Mucosa of descending colon (tissue), 3 donors: ENCODE data around the gene ARSD. TPM values are rescaled to one million over a fixed set of nuclear protein-coding genes. Genes with fewer than 3 reads are reported as not detected.

Source experiments
- ATAC-seq: fragments of 200-7000 bp; cut with Tn5 transposase; one replicate; pipeline ENCODE4 v1.9.1; 2020; ENCODE audit warnings: mild to moderate bottlenecking, moderate library complexity
- DNase-seq, 3 donors: peaks; one replicate each; pipeline ENCODE4 v3.0.0-alpha.2; 2020
- H3K36me3 ChIP-seq: fragments of 200-600 bp; one replicate; pipeline ENCODE4 v1.8.0; 2021; ENCODE audit warnings: low read depth, mild to moderate bottlenecking
- H3K4me1 ChIP-seq: fragments of 200-600 bp; one replicate; pipeline ENCODE4 v1.8.0; 2021; ENCODE audit warnings: low read depth, mild to moderate bottlenecking
- H3K4me3 ChIP-seq: fragments of 200-600 bp; one replicate; pipeline ENCODE4 v1.8.0; 2021; ENCODE audit warnings: mild to moderate bottlenecking
- H3K9me3 ChIP-seq: fragments of 200-600 bp; one replicate; pipeline ENCODE4 v1.8.0; 2021; ENCODE audit warnings: mild to moderate bottlenecking
- CTCF ChIP-seq: fragments of 200-600 bp; IDR thresholded peaks from one replicate; pipeline ENCODE4 v1.8.0; 2022; ENCODE audit warnings: antibody characterized with exemption, mild to moderate bottlenecking
- intact Hi-C, 2 donors: fragments of 100-400 bp; cut with DNase I in 1 of 2; cut with micrococcal nuclease in 1 of 2; formaldehyde crosslinking; loops; one replicate each; pipeline versions ENCODE4 v1.11.0 to v1.11.1; 2022; cut with DNase I, micrococcal nuclease
- total RNA-seq, 3 donors: library from RNA; stranded (reverse); fragmentation: NEBNext Ultra II Directional in 2 of 3; extraction: Animal tissue kit (Norgen Biotek cat#: 25700) in 2 of 3; gene quantifications; one replicate each; pipeline versions ENCODE4 v1.2.1 to v1.2.4, GENCODE V29; 2021 to 2023
- donor health status: DM: no; HTN: no; CAD: no; lungs with moderate emphysema.
- donor health status: DM: no; HTN: no; CAD: no.
- donor health status: DM: no; HTN: yes; CAD: no.

ARSD gene
- total RNA-seq, 3 donors from 2014 or later = 26.2 to 70.9 (median 67.2) TPM

- DNase-seq (no peak), ATAC-seq (no peak)
- Histone ChIP-seq H3K4me3 (no peak overlapping the region), H3K36me3 (no peaks in the 10 kb centered on the region), H3K4me1 (no peaks in the 10 kb centered on the region), H3K9me3 (no peaks in the 10 kb centered on the region)
- TF ChIP-seq CTCF = no peak
- intact Hi-C loops = no loop called here
Observed at GRCh38 chrX:2870650-2871049, 58.5 kb downstream of the ARSD start.

- DNase-seq (no peak), ATAC-seq (no peak)
- H3K36me3 ChIP-seq = no peaks in the 10 kb centered on the region
- no peak for TF ChIP-seq CTCF
- no peaks in the 10 kb centered on the region for H3K4me1 ChIP-seq
- intact Hi-C loops = no loop called here
- H3K4me3 ChIP-seq = no peak overlapping the region
- no peaks in the 10 kb centered on the region for H3K9me3 ChIP-seq
Observed at GRCh38 chrX:2867206-2867605, 61.9 kb downstream of the ARSD start.

- intact Hi-C loops = no loop called here
- Histone ChIP-seq H3K9me3 (no peaks in the 10 kb centered on the region), H3K4me1 (no peaks in the 10 kb centered on the region), H3K4me3 (no peak overlapping the region), H3K36me3 (no peaks in the 10 kb centered on the region)
- DNase-seq (no peak), ATAC-seq (no peak)
- TF ChIP-seq CTCF = no peak
Observed at GRCh38 chrX:2863646-2864045, 65.5 kb downstream of the ARSD start.

GRCh38 chrX:2862404-2862803, 66.7 kb downstream of the ARSD start:
- intact Hi-C loops = no loop called here
- Histone ChIP-seq H3K9me3 (no peaks in the 10 kb centered on the region), H3K36me3 (no peaks in the 10 kb centered on the region), H3K4me1 (no peaks in the 10 kb centered on the region), H3K4me3 (no peak overlapping the region)
- TF ChIP-seq CTCF = no peak
- ATAC-seq (no peak), DNase-seq (no peak)

- intact Hi-C loops = no loop called here
- Histone ChIP-seq H3K4me1 (no peaks in the 10 kb centered on the region), H3K4me3 (no peak overlapping the region), H3K36me3 (no peaks in the 10 kb centered on the region), H3K9me3 (no peaks in the 10 kb centered on the region)
- DNase-seq (no peak), ATAC-seq (no peak)
- no peak for TF ChIP-seq CTCF
Observed at GRCh38 chrX:2859197-2859797, 69.8 kb downstream of the ARSD start.

- TF ChIP-seq CTCF = no peak
- intact Hi-C loops = no loop called here
- DNase-seq (no peak), ATAC-seq (no peak)
- H3K36me3 ChIP-seq = no peaks in the 10 kb centered on the region
- H3K4me1 ChIP-seq = no peaks in the 10 kb centered on the region
- H3K4me3 ChIP-seq = no peak overlapping the region
- H3K9me3 ChIP-seq = no peaks in the 10 kb centered on the region
Observed at GRCh38 chrX:2857566-2857965, 71.6 kb downstream of the ARSD start.
